GM18498 (cell line): ENCODE results near the gene CDIP1.

Source experiments
- ATAC-seq: cut with Tn5 transposase; IDR thresholded peaks from one replicate; pipeline ENCODE4 v1.9.1; 2021; ENCODE audit warnings: mild to moderate bottlenecking, moderate library complexity; ENCODE audit not compliant: unreplicated experiment

Gene CDIP1

DNA sequence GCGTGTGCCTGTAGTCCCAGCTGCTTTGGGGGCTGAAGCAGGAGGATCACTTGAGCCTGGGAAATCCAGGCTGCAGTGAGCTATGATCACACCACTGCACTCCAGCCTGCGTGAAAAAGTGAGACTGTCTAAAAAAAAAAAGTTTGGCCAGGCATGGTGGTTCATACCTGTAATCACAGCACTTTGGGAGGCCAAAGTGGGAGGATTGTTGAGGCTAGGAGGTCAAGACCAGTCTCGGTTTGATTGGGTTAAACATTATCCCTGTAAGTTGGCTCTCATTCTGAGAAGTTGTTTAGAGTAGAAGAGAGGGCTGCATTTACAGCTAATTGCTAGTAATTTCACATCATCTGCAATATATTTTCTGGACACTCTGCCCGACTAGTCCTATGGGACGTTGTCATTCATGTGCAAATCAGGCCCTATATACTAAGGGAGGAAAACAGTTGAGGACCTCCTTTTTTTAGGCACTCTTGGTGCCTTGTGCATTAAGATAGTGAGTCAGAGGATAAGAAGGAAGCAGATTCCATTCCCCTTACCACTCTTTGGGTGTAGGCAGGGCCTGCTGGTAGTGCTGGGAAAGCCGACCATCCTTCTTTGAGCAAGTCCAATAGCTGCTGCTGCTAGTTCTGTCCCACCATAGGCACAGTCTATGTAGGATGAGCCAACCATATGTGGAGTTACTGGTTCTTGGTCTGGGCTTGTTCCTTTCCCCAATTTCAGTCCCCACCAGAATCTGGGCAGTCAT is 43.7 kb downstream of the CDIP1 start:
- no peak for ATAC-seq

DNA sequence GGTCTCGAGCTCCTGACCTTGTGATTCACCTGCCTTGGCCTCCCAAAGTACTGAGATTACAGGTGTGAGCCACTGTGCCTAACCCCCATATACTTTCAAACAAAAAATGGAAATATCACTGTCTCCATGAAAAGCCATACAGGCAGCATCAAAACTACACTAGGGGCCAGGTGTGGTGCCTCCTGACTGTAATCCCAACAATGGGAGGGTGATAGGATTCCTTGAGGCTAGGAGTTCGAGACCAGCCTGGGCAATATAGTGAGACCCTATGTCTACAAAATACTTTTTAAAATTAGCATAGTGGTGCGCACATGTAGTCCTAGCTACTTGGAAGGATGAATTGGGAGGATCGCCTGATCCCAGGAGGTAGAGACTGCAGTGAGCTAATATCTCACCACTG is 46.7 kb downstream of the CDIP1 start:
- ATAC-seq = no peak

DNA sequence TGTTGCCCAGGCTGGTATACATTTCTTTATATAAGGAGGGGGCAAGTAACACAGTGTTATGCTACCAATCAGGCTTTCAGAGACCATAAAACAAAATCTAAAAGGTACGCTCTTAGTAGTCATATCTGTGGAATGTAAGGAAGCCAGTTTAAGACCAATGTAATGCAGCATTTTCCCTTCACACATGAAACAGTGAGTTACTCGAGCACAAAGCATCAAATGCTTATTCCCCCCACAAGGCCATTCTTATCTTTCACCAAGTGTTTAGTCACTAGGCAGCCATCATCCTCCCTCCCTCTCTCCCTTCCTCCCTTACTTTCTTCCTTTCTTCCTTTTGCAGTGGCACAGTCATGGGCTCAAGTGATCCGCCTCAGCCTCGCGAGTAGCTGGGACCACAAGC is 49.5 kb downstream of the CDIP1 start:
- no peak for ATAC-seq

DNA sequence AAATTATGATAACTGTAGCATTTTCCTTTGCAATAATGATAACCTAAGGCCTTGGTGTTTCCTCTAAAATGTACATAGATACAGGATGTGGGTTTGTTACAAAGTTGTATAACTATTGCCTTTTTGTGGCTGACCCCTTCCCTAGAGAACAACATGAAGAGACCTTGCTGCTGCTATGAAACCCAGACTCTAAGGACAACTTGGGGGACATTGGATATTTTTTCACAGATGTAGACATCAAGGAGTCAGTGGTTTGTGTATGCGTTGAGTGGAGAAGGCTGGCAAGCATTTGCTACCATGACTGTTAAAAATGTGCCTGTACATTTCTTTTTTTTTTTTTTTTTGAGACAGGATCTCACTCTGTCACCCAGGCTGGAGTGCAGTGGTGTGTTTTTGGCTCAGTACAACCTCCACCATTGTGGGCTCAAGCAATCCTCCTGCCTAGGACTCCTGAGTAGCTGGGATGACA is 50.0 kb downstream of the CDIP1 start:
- ATAC-seq = no peak

DNA sequence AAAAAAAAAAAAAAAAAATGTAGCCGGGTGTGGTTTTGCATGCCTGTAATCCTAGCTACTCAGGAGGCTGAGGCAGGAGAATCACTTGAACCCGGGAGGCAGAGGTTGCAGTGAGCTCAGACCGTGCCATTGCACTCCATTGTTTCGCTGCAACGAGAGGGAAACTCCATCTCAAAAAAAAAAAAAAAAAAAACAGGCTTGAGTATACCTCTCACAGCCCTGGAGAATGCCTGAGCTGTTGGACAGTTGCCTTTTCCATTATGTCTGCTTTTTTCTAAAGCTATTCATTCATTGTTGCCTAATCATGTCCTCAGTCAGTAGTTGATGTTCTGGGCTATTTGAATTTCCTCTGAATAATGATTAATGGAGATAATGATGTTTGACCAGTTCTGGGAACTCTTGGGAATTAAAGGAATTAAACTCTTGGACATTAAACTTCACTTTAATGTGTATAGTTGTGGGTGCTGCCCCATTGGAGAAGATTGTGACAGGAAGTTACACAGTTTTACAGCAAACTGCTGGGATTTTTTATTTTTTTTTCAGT is 50.5 kb downstream of the CDIP1 start:
- no peak for ATAC-seq

DNA sequence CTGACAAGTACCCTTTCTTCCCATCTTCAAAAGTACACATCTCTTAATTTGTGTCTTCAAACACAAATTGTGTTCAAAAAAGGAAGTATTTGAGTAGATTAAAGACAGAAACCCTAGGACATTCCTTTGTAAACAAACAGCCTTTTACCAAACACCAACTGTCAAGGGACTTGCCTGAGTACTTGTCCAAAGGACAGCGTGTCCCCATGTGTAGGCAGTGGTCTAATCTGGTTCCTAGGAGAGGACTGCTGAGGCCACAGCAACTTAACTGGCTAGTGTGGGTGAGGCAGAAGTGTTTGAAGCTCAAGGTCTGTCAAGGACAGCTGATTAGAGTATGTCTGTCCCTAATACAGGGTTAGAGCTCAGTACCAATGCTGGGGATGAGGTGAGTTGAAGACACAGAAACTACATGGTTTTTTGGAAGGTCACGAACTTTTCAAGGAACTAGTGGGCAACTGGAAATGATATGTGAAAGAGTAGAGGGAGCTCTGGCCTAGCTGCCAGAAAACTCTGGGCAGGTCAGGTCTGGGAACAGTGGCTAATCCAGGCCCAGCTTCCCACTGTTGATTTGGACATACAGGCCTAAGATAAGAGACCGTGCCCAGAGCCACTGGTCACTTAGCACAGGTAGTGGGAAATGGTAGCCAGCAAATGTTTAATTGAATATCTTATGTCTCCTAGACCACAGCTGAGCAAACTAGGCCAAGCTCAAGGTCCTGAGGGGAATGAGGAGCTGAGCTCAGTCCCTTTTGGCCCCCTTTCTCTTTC is 52.3 kb downstream of the CDIP1 start:
- ATAC-seq = no peak

DNA sequence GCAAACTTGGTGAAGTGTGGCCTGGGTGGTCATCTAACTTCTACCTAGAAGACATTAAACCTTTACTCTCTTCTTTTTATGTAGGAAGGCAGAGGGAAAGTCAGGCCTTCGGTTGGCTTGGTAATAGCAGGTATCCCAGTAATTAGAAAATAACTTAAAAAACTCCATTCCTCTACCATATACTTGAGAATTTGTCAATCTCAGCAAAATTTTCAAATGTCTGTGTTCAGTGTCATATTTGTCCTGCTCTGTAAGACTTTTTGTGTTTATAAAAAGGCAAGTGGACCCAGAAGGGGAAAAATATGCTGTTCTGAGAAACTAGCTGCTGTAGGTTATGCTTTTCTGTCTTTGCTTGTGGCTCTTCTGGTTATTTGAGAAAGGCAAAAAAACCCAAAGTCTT is 56.6 kb downstream of the CDIP1 start:
- no peak for ATAC-seq

DNA sequence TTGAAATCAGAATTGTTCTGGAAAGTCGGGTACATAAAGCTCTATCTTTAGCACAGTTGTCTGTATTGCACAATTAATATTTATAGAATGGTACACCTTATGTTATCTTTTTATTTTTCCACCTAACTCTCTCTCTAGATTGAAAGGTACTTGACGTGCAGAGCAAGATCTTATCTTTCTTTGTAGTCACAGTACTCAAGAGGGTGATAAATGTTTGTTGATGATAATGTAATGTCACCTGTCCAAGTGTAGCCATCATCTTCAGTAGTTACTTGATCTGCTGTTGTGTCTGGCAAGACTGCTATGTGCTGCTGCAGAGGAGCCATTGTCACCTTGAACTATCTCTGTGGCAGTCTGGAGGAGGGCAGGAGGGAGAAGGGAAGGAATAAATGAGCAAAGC is 57.0 kb downstream of the CDIP1 start:
- ATAC-seq = no peak

DNA sequence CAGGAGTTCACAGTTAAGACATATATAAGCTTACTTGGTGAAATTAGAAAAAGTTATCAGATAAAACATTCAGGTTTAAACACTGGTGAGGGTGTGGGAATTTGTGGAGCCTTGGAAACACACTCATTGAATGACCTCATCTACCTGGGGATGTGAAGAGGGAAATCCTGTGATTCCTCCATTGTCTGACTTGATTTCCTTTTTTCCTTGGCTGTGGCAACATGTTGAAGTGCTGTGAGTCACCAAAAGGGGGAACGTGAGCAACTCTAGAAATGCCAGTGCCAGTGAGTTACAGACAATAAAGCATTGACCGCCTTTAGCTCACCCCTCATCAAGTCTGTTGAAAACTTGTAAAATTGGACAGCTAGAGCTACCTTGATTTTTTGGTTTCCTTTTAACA is 60.6 kb downstream of the CDIP1 start:
- ATAC-seq = no peak

DNA sequence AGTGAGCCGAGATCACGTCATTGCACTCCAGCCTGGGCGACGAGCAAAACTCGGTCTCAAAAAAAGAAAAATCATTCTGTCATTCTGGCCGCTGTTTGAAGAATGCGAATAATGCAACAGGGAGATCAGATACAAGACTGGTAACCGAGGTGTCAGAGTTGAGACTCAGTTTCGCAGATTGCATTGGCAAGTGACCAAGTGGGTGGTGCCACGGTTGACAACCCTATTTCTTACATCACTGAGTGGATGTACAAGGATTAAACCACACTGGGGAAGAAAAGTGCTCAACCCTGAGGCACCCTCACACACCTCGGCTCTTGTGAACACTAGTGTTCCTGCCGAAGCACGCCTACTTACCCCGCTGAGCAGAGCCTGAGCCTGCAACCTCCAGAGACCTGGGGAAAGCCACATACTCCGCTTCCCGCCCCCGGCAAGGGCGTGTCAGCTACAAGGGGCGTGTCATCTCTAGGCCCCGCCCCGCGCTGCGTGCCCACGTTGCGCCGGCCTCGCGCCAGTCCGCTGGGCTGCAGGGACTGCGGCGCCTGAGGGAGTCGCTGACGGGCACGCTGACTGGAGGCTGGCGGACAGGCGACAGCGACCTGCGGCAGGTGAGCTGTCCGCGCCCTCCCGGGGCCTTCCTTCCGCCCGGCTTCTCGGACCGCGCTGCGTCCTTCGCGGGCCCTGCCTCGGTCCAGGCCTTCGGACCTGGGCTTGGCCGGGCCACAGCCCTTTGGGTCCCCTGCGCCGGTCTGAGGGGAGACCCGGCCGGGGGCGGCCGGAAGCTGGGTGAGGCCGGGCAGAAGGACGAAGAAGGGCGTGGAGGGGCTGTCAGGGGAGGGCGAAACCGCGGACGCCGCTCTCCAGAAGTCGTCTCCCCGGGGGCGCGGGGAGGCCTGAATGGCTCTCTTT is 62.4 kb downstream of the CDIP1 start, which contains the start of gene HMOX2:
Gene HMOX2 (plus strand): TSS at position 519 of the 909 bp plus-strand sequence. CDS start 29,127 bp downstream, outside the sequence.
- ATAC-seq = peak; percentile 92

DNA sequence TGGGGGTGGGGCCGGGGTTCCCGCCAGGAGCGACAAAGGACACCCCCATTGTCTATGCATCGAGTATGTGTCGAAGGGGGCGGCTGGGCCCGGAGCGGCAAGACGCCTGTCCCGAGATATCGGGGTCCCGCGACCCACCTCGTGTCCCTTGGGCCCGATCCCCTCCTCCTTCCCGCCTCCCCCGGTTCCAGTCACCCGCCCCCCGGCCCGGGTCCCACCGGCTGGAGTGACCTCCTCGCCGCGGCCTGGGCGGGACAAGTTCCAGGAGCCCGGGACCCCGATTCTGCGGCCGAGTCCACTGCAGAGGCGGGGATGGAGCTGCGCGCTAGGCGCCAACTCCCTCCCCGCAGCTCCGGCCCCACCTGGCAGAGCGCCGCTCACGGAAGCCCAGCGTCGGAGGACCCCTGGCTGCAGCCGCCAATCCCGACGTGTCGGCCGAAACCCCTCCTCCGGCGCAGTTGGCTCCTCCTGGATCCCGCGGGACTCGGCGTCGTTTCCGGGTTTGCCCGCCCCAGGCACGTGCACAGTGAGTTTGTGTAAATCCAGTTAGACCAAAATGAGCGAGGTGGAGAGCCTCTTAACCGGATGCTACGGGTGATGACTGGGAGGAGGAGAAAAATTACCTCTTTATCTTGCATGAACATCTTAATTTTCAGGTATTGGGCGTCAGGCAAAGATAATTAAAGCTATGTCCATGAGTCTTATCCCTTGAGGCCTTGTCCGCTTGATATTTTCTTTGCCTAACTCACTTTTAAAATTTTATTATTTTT is 64.2 kb downstream of the CDIP1 start, which contains the start of gene NMRAL1:
Gene NMRAL1 (minus strand): TSS at position 434 of the 770 bp plus-strand sequence. CDS start 493 bp downstream, outside the sequence.
- peak; percentile 55 for ATAC-seq

DNA sequence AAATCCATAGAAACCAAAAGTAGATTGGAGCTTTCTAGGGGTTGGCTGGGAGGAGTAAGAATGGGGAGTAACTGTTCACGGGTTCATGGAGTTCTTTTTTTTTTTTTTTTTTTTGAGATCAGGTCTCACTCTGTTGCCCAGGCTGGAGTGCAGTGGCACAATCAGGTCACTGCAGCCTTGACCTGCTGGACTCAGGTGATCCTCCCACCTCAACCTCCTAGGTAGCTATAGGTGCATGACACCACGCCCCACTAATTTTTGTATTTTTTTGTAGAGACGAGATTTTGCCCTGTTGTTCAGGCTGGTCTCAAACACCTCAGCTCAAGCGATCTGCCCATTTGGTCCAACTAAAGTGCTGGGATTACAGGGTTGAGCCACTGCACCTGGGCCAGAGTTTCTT is 65.7 kb downstream of the CDIP1 start:
- no peak for ATAC-seq

DNA sequence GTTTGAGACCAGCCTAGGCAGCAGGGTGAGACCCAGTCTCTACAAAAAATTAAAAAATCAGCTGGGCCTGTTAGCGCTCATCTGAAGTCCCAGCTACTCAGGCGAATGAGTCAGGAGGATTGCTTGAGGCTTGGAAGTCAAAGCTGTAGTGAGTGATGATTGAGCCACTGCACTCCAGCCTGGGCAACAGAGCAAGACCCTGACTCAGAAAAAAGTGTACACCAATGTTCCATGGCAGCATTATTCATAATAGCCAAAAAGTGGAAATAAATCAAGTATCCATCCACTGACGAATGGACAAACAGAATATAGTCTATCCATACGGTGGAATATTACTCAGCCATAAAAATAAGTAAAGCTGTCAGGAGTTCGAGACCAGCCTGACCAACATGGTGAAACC is 66.7 kb downstream of the CDIP1 start:
- ATAC-seq = no peak

DNA sequence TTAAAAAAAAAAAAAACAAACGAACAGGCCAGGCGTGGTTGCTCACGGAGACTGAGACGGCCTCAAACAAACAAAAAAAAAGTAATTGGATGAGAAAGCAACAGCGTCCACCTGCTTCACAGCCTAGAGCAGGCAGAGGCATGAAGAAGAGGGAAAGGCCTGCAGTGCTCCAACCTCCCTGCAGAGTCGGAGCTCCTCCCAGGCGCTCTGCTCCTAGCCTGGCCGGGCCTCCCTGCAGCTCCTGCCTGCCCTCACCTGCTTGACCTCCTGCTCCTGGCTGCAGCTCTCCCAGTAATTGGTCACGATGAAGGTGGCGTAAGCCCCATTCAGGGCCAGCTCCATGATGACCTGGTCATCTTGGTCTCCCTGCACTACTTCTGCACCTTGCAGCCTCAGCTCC is 69.6 kb downstream of the CDIP1 start:
- no peak for ATAC-seq

DNA sequence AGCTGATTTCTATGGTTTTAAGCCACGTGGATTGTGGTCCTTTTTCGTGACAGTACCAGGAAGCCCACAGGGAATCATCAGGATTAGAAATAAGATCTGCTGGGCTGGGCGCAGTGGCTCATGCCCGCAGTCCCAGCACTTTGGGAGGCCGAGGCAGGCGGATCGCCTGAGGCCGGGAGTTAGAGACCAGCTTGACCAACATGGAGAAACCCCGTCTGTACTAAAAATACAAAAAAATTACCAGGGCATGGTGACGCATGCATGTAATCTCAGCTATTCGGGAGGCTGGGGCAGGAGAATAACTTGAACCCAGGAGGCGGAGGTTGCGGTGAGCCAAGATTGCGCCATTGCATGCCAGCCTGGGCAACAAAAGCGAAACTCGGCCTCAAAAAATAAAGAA is 70.7 kb downstream of the CDIP1 start:
- ATAC-seq = no peak

DNA sequence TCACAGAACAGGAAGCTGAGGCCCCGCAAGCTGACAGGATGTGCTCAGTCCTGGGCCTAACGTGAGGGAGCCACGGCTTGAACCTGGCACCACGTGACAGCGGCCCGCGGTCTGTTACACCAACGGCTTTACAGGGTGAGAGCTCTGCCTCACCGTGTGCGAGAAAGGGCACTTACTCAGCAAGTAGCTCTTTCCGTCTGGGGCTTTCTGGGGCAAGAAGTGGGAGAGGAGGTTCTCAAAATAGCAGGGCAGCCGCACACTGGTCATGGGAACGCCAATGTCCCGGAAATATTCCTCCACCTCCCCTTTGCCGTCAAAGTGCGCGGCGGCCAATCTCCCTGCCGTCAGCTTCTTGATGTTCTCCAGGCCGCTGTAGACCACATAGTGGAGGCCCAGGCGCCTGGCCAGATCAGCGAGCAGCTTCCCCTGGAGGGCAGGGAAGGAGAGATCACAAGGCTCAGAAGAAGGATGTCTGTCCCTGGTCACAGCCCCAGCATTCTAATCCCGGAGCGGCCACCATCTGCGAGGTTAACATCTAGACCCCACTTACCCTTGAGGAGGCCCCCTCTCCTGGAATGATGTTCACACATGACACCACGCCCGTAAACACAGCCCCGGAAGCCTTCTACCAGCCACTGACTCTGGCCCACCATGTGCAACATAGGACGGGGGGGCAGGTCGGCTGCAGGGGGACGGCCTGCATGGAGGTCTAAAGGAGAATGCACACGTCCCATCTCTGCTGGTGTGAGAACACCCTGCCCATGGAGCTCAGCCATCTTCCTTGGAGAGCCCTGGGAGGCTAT is 72.4 kb downstream of the CDIP1 start:
- no peak for ATAC-seq

DNA sequence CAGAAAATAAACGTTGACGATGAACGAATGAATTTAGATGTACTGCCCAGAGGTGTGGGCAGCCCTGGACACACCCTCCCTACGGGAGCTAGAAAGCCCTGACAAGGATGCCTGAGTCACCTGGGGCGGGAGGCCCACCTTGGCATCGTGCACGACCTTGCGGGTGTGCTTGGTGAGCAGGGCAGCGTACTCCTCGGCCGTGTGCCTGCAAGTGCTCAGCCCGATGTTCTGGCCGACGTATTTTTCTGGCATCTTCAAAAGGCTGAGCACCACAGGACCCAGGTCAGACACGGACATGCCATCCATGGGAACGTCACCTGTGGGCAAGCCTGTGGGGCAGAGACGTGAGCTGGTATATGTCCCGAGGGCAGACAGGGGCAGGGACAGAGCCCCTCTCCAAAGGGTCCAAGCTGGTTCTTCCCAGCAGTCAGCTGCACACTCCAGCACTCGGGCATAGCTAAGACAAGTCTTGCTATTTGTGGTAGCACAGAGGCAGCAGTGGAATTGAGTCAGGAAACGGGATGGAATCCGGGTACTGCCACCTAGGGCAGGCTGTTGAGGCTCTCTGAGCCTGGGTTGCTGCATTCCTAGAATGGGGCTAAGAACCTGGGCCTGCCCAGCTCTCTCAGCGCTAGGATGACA is 74.9 kb downstream of the CDIP1 start:
- ATAC-seq = no peak

DNA sequence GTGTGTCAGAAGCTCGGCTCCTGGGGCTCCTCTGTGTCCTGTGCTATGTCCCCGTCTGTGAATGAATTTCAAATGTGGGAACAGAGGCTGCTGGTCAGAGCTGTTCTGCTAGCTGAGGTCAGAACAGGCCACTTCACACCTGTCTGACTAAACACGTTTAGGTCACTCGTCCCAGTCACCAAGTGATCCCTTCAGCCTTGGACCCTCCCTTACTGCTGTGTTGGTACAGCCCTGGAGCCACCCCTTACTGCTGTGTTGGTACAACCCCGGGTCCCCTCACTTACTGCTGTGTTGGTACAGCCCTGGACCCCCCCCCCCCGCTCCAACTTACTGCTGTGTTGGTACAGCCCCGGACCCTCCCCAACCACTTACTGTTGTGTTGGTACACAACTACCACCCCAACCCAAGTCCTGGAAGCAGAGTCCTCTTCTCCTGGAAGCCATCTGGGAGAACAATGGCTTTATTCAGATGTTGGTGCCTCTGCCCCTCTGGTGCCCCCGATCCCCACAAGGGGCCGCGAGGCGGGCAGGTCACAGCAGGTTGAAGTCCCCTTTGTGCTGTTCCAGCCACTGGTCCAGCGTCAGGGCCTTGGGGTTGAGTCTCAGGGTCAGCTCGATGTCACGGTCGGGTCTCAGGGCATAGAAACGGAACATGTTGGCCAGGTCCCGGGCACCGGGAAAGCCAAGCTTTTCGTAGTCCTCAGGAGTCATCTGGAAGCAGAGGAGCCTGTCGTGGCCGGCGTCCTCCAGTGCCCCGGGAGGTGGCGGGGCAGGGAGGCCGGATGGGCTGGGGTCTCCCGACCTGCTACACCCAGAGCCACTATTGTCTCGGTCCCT is 77.1 kb downstream of the CDIP1 start:
- no peak for ATAC-seq
